T-helper 2 cell treated with Interferon-gamma antibody and Interleukin-4, amounts not matched to agents 5 μg/mL and 100 μg/mL, for 36 hours (primary cell): ENCODE data around the gene THAP8.
A peak's percentile ranks its signal among the peaks of the same experiment; 100 is the strongest.
"Not testable (repeated sequence)": the region's sequence is repeated elsewhere in the genome, so short reads cannot be mapped to it uniquely, and the experiment has no call there.

Experiments
- DNase-seq: peaks from one replicate; pipeline ENCODE4 v3.0.0; 2021; ENCODE audit warnings: low spot score
- H3K27ac Mint-ChIP-seq: one replicate; pipeline ENCODE4 v1.8.0; 2021; ENCODE audit warnings: mild to moderate bottlenecking, mixed read lengths
- H3K27me3 Mint-ChIP-seq: one replicate; pipeline ENCODE4 v1.8.0; 2021; ENCODE audit warnings: low read depth, mixed read lengths
- H3K36me3 Mint-ChIP-seq: one replicate; pipeline ENCODE4 v1.8.0; 2021; ENCODE audit warnings: low read depth, mixed read lengths
- H3K4me1 Mint-ChIP-seq: one replicate; pipeline ENCODE4 v1.8.0; 2021; ENCODE audit warnings: low read depth, mixed read lengths
- H3K4me3 Mint-ChIP-seq: one replicate; pipeline ENCODE4 v1.8.0; 2022; ENCODE audit warnings: mild to moderate bottlenecking, moderate library complexity, mixed read lengths
- H3K9me3 Mint-ChIP-seq: one replicate; pipeline ENCODE4 v1.8.0; 2021; ENCODE audit warnings: mixed read lengths

THAP8 gene

DNA sequence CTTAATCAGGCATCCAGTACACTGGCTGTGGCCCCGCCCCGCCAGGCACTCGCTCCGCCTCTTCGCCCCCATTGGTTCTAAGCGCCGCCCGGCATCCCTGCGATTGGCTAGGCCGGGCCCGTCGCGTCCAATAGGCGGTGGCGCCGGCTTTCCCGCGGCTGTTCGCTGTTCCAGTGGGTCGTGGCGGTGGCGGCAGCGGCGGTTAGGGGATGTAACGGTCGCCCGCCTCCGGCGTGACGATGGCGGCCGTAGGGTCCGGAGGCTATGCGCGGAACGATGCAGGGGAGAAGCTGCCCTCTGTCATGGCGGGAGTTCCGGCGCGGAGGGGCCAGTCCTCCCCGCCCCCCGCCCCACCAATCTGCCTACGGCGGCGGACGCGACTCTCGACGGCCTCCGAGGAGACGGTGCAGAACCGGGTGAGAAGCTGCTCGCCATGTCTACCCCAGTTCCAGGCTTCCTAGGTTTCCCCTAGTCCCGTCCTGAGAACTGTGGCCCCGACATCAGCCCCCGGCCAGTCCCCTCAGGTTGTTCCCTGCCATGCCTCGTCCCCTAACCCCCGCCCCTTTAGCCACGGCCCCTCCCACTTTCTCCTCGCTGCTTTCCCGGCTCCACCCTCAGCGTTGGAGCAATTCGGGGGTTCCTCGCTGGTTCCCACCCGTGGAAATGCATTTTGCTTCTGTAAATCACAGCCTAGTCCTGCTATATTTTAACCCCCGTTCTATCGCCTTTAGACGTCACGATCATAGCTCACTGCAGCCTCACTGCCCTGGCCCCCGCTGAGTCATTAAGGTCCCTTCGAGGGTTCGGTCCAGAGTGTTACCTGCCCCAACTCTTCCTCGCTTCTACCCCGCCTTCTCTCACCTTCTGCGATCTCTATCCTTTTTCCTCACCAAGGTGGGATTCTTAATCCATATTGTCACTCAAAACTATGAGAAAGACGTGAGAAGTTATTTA lies 925 bp upstream of the THAP8 start, which contains the start of gene WDR62:
WDR62 (plus strand) TSS at position 165 of the 954 bp plus-strand sequence; CDS start at position 240, 75 bp downstream.
- Mint-ChIP-seq H3K36me3 (peaks cover 18% of the 10 kb centered on the region), H3K4me1 (peaks cover 28% of the 10 kb centered on the region), H3K4me3 (peak within 1 kb of the TSS; percentile 94), H3K27ac (peak within 1 kb of the TSS; percentile 96), H3K9me3 (no peaks in the 10 kb centered on the region), H3K27me3 (no peaks in the 10 kb centered on the region)
- DNase-seq = peak; percentile 95

DNA sequence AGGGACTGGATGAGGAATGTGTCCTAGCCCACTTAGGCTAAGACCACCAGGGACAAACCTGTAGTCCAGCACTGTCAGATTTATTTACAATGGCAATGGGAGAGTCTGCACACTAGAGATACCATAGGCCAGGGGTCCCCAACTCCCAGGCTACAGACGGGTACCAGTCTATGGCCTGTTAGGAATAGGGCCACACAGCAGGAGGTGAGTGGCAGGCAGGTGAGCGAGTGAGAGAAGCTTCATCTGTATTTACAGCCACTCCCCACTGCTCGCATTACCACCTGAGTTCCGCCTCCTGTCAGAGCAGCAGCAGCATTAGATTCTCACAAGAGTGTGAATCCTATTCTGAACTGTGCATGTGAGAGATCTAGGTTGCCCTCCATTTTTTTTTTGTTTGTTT lies 2.4 kb downstream of the THAP8 start:
- no peak for DNase-seq
- H3K9me3 Mint-ChIP-seq = no peaks in the 10 kb centered on the region
- no peak overlapping the region for H3K4me3 Mint-ChIP-seq
- H3K36me3 Mint-ChIP-seq = peaks cover 3% of the 10 kb centered on the region
- H3K27ac Mint-ChIP-seq = peak overlapping the region; percentile 49
- peaks cover 17% of the 10 kb centered on the region for H3K4me1 Mint-ChIP-seq
- no peaks in the 10 kb centered on the region for H3K27me3 Mint-ChIP-seq

DNA sequence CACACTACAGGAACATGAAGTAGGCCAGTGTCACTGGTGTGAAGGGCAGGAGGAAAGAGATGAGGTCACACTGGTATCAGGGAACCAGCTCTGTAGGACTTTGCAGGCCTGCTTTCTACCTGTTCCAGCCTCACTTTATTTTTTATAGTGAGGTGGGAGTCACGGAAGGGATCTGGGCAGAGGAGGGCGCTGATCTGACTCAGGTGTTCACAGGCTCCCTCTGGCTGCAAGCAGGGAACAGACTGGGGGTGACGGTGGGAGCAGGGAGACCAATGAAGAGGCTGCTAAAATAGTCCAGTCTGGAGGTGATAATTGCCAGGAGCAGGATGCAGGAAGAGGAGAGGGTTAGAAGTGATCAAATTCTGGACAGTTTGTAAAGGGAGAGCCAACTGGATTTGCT lies 2.8 kb downstream of the THAP8 start:
- H3K9me3 Mint-ChIP-seq = no peaks in the 10 kb centered on the region
- H3K4me1 Mint-ChIP-seq = peaks cover 14% of the 10 kb centered on the region
- DNase-seq = no peak
- no peaks in the 10 kb centered on the region for H3K27me3 Mint-ChIP-seq
- H3K4me3 Mint-ChIP-seq = no peak overlapping the region
- H3K36me3 Mint-ChIP-seq = peaks cover 2% of the 10 kb centered on the region
- peak overlapping the region; percentile 49 for H3K27ac Mint-ChIP-seq

DNA sequence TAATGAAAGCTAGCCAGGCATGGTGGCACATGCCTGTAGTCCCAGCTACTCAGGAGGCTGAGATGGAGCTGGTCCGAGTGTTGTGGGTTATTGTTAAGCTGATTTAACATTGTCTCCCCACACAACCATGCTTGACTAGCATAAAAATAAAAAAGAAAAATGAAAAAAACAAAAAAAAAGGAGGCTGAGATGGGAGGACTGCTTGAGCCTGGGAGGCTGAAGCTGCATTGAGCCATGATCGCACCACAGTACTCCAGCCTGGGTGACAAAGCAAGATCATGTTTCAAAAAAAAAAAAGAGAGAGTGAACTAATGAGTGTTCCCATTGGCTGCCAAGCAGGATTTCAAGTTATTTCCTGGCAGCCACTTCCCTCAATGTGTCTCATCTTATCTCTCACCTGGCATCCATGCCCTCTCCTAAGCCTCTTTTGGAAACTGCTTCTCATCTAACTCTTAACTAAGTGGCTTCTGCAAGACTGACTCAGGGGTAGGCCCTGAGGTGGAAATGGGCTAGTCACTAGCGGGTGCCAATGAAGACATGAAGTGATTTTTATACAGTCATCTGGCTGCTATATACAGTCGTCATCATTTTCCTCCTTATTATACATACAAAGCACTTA lies 4.9 kb downstream of the THAP8 start:
- no peak for DNase-seq
- H3K9me3 Mint-ChIP-seq = no peaks in the 10 kb centered on the region
- peaks cover 10% of the 10 kb centered on the region for H3K4me1 Mint-ChIP-seq
- peaks cover 5% of the 10 kb centered on the region for H3K36me3 Mint-ChIP-seq
- no peak overlapping the region for H3K27ac Mint-ChIP-seq
- no peaks in the 10 kb centered on the region for H3K27me3 Mint-ChIP-seq
- no peak overlapping the region for H3K4me3 Mint-ChIP-seq

DNA sequence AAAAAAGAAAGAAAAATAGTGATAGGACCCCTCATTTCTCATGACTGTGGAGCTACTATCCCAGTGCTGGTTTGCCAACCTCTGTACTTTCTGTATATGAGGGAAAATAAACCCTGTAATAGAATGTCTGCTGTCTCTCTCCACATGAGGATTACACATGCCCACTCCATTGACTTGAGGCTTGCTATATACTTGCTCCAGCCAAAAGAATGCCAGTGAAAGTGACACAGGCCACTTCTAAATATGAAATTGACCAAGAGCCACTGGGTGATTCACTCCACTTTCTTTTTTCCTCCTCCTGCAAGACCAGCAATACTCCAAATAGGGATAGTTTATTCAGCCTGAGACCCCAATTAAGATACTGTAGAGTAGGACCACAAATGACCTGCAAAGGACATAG lies 6.2 kb downstream of the THAP8 start:
- DNase-seq = no peak
- Mint-ChIP-seq H3K27me3 (no peaks in the 10 kb centered on the region), H3K36me3 (peaks cover 7% of the 10 kb centered on the region), H3K27ac (no peak overlapping the region), H3K4me3 (no peak overlapping the region), H3K4me1 (peaks cover 10% of the 10 kb centered on the region), H3K9me3 (no peaks in the 10 kb centered on the region)

DNA sequence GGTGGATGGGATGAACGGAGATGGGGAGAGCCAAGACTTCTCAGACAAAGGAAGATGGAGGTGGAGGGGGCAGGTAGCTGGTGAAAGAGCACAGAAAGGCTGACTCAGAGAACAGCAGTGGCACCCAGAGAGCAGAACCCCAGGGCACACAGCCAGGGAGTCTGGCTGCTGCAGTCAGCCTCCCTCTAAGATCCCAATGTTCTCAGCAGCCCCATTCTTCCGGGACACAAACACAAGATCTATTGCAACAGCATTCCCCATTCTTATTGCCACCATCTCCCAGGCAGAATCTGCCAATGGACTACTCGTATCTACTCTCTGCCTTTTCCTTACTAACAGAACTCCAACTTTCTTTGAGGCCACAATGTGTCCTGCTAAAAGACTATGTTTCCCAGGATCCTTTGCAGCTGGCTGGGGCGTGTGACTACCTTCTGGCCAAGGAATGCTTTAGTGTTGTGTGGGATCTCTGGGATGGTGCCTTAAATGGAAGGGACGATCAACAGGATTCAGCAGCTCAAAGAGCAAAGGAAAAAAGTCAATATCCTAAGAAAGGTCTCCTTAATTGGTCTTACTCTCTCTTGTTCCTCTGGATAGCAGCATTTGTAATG lies 7.5 kb downstream of the THAP8 start:
- Mint-ChIP-seq H3K27me3 (no peaks in the 10 kb centered on the region), H3K36me3 (peaks cover 7% of the 10 kb centered on the region), H3K4me3 (no peak overlapping the region)

DNA sequence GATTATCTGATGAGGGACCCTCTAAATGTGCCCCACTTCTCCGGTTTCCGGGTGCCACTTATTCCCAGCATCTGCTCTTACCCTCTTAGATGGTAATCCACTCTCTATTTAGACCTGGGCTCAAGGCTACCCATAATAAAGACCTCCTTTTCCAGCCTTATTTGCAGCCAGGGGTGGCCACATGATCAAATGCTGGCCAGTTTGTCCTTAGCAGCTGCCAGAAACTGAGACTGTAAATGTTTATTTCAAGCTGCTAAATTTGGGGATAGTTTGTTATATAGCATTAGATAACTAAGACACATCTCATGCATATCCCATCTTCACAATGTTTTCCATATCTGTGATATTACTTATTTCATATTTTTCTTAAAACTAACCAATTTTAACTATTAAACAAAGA lies 10.1 kb downstream of the THAP8 start:
- no peaks in the 10 kb centered on the region for H3K27me3 Mint-ChIP-seq
- DNase-seq = no peak
- peaks cover 2% of the 10 kb centered on the region for H3K4me1 Mint-ChIP-seq
- H3K9me3 Mint-ChIP-seq = no peaks in the 10 kb centered on the region
- H3K27ac Mint-ChIP-seq = no peak overlapping the region
- peaks cover 9% of the 10 kb centered on the region for H3K36me3 Mint-ChIP-seq
- no peak overlapping the region for H3K4me3 Mint-ChIP-seq

More for the DNA sequence above, 7.5 kb downstream of the THAP8 start:
- no peaks in the 10 kb centered on the region for H3K9me3 Mint-ChIP-seq
- DNase-seq = no peak
- H3K27ac Mint-ChIP-seq = no peak overlapping the region
- H3K4me1 Mint-ChIP-seq = peaks cover 8% of the 10 kb centered on the region

DNA sequence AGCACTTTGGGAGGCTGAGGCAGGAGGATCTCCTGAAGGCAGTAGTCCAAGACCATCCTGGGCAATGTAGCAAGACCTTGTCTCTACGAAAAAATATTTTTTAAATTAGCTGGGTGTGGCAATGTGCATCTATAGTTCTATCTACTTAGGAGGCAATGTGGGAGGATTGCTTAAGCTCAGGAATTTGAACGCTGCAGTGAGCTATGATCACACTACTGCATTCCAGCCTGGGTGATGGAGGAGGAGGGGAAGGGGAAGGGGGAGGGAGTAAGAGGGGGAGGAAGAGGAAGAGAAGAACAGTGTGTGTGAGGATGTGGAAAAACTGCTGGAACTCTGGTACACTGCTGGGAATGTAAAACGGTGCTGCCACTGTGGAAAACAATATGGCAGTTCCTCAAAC lies 12.3 kb downstream of the THAP8 start:
- H3K4me3 Mint-ChIP-seq = no peak overlapping the region
- H3K9me3 Mint-ChIP-seq = no peaks in the 10 kb centered on the region
- H3K27me3 Mint-ChIP-seq = no peaks in the 10 kb centered on the region
- peaks cover 8% of the 10 kb centered on the region for H3K4me1 Mint-ChIP-seq
- peaks cover 13% of the 10 kb centered on the region for H3K36me3 Mint-ChIP-seq
- DNase-seq = no peak
- no peak overlapping the region for H3K27ac Mint-ChIP-seq

DNA sequence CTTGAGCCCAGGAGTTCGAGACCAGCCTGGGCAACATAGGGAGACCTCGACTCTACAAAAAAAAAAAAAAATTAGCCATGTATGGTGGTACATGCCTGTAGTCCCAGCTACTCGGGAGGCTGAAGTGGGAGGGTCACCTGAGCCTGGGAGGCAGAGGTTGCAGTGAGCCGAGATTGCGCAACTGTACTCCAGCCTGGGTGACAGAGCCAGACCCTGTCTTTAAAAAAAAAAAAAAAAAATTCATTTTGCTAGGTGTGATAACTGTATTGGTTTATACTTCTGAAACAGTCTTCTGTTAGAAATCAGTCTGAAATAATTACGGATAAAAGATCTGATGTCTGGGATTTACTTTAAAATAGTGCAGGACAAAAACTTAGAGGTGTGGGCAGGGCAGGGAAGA lies 13.0 kb downstream of the THAP8 start:
- H3K4me1 Mint-ChIP-seq, H3K4me3 Mint-ChIP-seq, H3K9me3 Mint-ChIP-seq, H3K27ac Mint-ChIP-seq, H3K27me3 Mint-ChIP-seq, DNase-seq: not testable (repeated sequence)
- H3K36me3 Mint-ChIP-seq = peaks cover 11% of the 10 kb centered on the region

DNA sequence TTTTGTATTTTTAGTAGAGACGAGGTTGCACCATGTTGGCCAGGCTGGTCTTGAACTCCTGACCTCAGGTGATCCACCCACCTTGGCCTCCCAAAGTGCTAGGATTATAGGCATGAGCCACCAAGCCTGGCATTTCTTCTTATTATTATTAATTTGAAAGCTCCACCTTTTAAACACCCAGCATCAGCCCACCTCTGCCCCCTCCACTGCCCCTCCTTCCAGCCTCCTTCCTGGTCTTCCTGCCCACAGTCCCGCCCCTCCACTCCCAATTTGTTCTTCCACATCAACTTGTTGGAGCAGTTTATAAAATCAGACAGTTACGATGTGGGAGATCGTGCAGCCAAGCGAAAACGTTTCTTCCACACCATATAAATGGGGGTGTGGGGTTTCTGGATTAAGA lies 13.6 kb downstream of the THAP8 start:
- Mint-ChIP-seq H3K9me3 (no peaks in the 10 kb centered on the region), H3K36me3 (peaks cover 14% of the 10 kb centered on the region), H3K27ac (no peak overlapping the region), H3K4me1 (peaks cover 12% of the 10 kb centered on the region), H3K4me3 (no peak overlapping the region), H3K27me3 (no peaks in the 10 kb centered on the region)
- DNase-seq = no peak

DNA sequence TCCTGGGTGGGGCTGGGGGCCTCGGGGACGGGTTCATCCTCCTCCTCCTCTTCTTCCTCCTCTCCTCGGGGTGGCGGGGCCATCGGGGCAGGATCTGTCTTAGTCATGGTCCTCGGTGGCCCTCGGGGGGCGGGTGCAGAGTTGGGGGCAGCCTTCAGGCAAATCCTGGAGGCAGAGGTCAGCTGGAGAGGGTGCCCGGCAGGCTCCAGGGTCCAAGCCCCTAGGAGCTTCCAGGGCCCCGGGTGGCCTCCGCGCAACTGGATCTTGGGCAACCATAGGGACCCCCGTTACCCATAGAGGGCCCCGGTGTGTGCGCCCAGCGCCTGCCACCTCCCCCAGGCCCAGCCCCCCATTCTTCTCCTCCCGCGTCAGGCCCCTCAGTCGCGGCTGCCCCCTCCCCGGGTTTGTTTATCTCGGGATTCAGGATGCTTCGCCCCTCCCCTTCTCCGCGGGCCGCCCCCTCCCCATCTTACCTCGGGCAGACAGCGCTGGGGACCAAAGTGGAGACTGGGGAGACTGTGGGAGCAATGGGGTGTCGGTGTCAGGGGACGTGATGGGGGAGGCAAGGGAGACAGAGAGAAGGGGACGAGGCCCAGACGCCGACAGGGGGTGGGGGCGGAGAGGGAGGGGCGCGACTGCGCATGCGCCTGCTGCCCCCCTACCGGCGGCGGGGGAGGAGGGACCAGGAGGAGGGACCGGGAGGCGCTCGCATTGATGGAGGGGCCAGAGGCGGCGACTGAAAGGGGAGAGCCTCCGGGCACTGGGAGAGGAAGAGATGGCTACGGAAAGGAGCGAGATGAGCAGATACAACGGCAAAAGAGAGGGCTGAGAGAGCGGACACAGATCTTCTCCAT lies 21.6 kb downstream of the THAP8 start, which contains the start of gene CLIP3:
CLIP3 (minus strand) TSS at position 623 of the 854 bp plus-strand sequence; CDS start at position 107, 516 bp downstream.
- peak; percentile 27 for DNase-seq
- Mint-ChIP-seq H3K27me3 (no peaks in the 10 kb centered on the region), H3K9me3 (no peaks in the 10 kb centered on the region), H3K4me3 (peak within 1 kb of the TSS; percentile 66), H3K4me1 (peaks cover 34% of the 10 kb centered on the region), H3K36me3 (peaks cover 34% of the 10 kb centered on the region), H3K27ac (no peak within 1 kb of the TSS)

DNA sequence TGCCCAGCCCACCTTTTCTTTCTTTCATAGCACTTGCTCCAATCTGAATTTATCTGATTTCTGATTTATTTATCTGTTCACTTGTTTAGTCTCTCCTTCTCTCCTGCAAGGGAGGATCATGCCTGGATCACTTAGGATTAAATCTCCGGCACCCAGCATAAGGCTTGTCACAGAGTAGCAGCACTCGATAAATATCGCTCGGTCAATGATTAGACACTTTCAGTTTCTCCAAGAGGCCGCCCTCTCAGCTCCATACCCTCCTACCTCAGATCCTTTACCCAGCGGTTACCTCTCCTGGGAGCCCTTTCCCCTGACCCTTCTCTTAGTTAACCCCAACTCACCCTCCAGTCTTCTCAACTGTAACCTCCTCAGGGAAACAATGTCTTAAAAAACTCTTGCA lies 22.8 kb downstream of the THAP8 start:
- H3K9me3 Mint-ChIP-seq = no peaks in the 10 kb centered on the region
- H3K4me3 Mint-ChIP-seq = no peak overlapping the region
- peak overlapping the region; percentile 6 for H3K27ac Mint-ChIP-seq
- DNase-seq = no peak
- no peaks in the 10 kb centered on the region for H3K27me3 Mint-ChIP-seq
- H3K4me1 Mint-ChIP-seq = peaks cover 27% of the 10 kb centered on the region
- peaks cover 29% of the 10 kb centered on the region for H3K36me3 Mint-ChIP-seq
